Measurements from ENCODE around the gene CD180.

CD180 gene

GRCh38 chr5:67243944-67244343 lies 47.3 kb upstream of the CD180 start:
- no peak overlapping the region for H3K4me2 ChIP-seq
- H4K20me1 ChIP-seq (ENCODE audit: insufficient read depth): no peaks in the 10 kb centered on the region
- H3K27ac ChIP-seq: no peak overlapping the region
- no peak overlapping the region for H3K4me3 ChIP-seq (IDR thresholded peaks at IDR 0.05; ENCODE audit: insufficient read depth, low read depth, low read length)
- TF ChIP-seq CTCF (conservative IDR thresholded peaks at IDR 0.05; ENCODE audit: low read depth, low read length): no peak
- no peak overlapping the region for H3K9ac ChIP-seq
- no peaks in the 10 kb centered on the region for H3K79me2 ChIP-seq (ENCODE audit: insufficient read depth, low read depth)
- H3K4me1 ChIP-seq (ENCODE audit: low read depth, poor library complexity, severe bottlenecking): no peaks in the 10 kb centered on the region
- H3K27me3 ChIP-seq (ENCODE audit: insufficient read depth, low read depth): no peaks in the 10 kb centered on the region
- H2AFZ ChIP-seq (ENCODE audit: low read depth): no peak overlapping the region
- H3K36me3 ChIP-seq (ENCODE audit: insufficient read depth): no peaks in the 10 kb centered on the region

DNA sequence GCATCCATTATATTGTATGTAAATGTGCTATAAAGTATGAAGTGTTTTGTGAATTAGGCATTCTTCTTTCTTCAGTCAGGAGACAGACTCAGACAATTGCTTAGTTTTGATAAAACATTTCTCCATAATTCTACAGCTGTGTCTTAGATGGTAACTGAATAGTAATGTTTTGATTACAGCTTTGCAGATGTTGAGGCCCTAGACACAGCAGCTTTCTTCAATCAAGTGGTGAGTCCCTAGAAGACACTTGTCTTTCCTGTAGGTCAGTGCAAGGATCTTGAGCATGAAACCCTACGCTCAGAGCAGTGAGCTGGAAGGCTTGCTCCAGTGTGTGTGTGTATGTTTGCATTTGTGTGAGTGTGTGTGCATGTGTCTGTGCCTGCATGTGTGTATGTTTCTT lies 46.8 kb upstream of the CD180 start:
- Histone ChIP-seq H4K20me1 (ENCODE audit: insufficient read depth) (no peaks in the 10 kb centered on the region), H2AFZ (ENCODE audit: low read depth) (no peak overlapping the region), H3K9ac (no peak overlapping the region), H3K36me3 (ENCODE audit: insufficient read depth) (no peaks in the 10 kb centered on the region), H3K4me1 (ENCODE audit: low read depth, poor library complexity, severe bottlenecking) (no peaks in the 10 kb centered on the region), H3K27me3 (ENCODE audit: insufficient read depth, low read depth) (no peaks in the 10 kb centered on the region), H3K4me3 (IDR thresholded peaks at IDR 0.05; ENCODE audit: insufficient read depth, low read depth, low read length) (no peak overlapping the region), H3K27ac (no peak overlapping the region), H3K79me2 (ENCODE audit: insufficient read depth, low read depth) (no peaks in the 10 kb centered on the region), H3K4me2 (no peak overlapping the region)
- TF ChIP-seq CTCF (conservative IDR thresholded peaks at IDR 0.05; ENCODE audit: low read depth, low read length): no peak

DNA sequence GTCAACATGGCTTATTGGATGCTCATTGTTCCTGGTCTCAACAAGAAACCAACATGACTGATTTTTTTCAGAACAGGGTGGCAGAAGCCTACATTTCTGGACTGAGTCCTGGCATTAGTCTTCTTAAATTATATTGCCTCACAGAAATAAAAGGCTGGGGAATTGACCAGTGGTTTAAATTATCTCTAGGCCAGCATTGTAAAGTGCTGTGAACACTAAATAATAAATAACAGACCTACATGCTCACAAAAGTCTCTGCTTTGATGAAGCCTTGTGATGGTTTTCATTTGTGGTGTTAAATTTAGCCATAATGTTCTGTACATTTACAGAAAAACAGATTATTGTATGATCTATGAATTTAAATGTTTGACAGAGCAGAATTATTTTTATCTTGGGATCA lies 44.7 kb upstream of the CD180 start:
- Histone ChIP-seq H3K27ac (no peak overlapping the region), H4K20me1 (ENCODE audit: insufficient read depth) (no peaks in the 10 kb centered on the region), H3K4me3 (IDR thresholded peaks at IDR 0.05; ENCODE audit: insufficient read depth, low read depth, low read length) (no peak overlapping the region), H3K4me2 (no peak overlapping the region), H3K27me3 (ENCODE audit: insufficient read depth, low read depth) (no peaks in the 10 kb centered on the region), H2AFZ (ENCODE audit: low read depth) (no peak overlapping the region), H3K4me1 (ENCODE audit: low read depth, poor library complexity, severe bottlenecking) (no peaks in the 10 kb centered on the region), H3K79me2 (ENCODE audit: insufficient read depth, low read depth) (no peaks in the 10 kb centered on the region), H3K9ac (no peak overlapping the region), H3K36me3 (ENCODE audit: insufficient read depth) (no peaks in the 10 kb centered on the region)
- no peak for TF ChIP-seq CTCF (conservative IDR thresholded peaks at IDR 0.05; ENCODE audit: low read depth, low read length)

DNA sequence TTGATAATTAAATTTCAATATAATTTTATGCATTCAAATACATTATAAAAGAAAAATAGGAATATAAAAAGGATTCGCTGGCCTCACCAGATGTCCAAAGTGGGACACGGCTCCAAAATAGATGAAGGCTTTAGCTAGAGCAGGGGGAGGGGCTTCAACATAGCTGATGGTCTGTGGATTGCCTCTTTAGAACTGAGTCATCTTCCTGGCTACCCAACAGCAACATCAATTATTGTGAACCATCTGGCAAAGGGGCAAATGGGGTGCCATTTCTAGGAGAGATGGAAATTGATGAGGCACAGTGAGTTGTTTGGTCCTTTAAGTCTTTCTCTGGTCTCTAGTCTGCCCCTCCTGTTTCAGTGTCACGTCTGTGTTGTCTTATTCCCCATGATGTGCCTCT lies 44.2 kb upstream of the CD180 start:
- H3K79me2 ChIP-seq (ENCODE audit: insufficient read depth, low read depth): no peaks in the 10 kb centered on the region
- no peak overlapping the region for H3K9ac ChIP-seq
- no peak overlapping the region for H3K27ac ChIP-seq
- no peaks in the 10 kb centered on the region for H3K27me3 ChIP-seq (ENCODE audit: insufficient read depth, low read depth)
- no peak overlapping the region for H3K4me3 ChIP-seq (IDR thresholded peaks at IDR 0.05; ENCODE audit: insufficient read depth, low read depth, low read length)
- H3K4me1 ChIP-seq (ENCODE audit: low read depth, poor library complexity, severe bottlenecking): no peaks in the 10 kb centered on the region
- TF ChIP-seq CTCF (conservative IDR thresholded peaks at IDR 0.05; ENCODE audit: low read depth, low read length): no peak
- H2AFZ ChIP-seq (ENCODE audit: low read depth): no peak overlapping the region
- no peaks in the 10 kb centered on the region for H4K20me1 ChIP-seq (ENCODE audit: insufficient read depth)
- no peak overlapping the region for H3K4me2 ChIP-seq
- no peaks in the 10 kb centered on the region for H3K36me3 ChIP-seq (ENCODE audit: insufficient read depth)

GRCh38 chr5:67240065-67240464 lies 43.5 kb upstream of the CD180 start:
- no peak overlapping the region for H3K4me2 ChIP-seq
- TF ChIP-seq CTCF (conservative IDR thresholded peaks at IDR 0.05; ENCODE audit: low read depth, low read length): no peak
- H3K36me3 ChIP-seq (ENCODE audit: insufficient read depth): no peaks in the 10 kb centered on the region
- H4K20me1 ChIP-seq (ENCODE audit: insufficient read depth): no peaks in the 10 kb centered on the region
- H3K27me3 ChIP-seq (ENCODE audit: insufficient read depth, low read depth): no peaks in the 10 kb centered on the region
- H3K4me1 ChIP-seq (ENCODE audit: low read depth, poor library complexity, severe bottlenecking): peaks cover 2% of the 10 kb centered on the region
- no peak overlapping the region for H3K27ac ChIP-seq
- H3K9ac ChIP-seq: no peak overlapping the region
- H3K4me3 ChIP-seq (IDR thresholded peaks at IDR 0.05; ENCODE audit: insufficient read depth, low read depth, low read length): no peak overlapping the region
- no peak overlapping the region for H2AFZ ChIP-seq (ENCODE audit: low read depth)
- H3K79me2 ChIP-seq (ENCODE audit: insufficient read depth, low read depth): no peaks in the 10 kb centered on the region
